IPS-20b (cell line): ENCODE results near the gene EIF4H.
"Not testable (repeated sequence)": the region's sequence is repeated elsewhere in the genome, so short reads cannot be mapped to it uniquely, and the experiment has no call there.

Source experiments
- H3K27ac ChIP-seq: one replicate; pipeline ENCODE4 v1.5.1; 2013; ENCODE audit warnings: low read length
- H3K27me3 ChIP-seq: 2 replicates; pipeline ENCODE4 v1.6.1; 2013; ENCODE audit warnings: mild to moderate bottlenecking, low read length, inconsistent platforms; ENCODE audit not compliant: insufficient read depth
- H3K36me3 ChIP-seq: 2 replicates; pipeline ENCODE4 v1.6.1; 2013; ENCODE audit warnings: low read depth, mild to moderate bottlenecking, inconsistent platforms, low read length, moderate library complexity; ENCODE audit not compliant: insufficient read depth
- H3K4me1 ChIP-seq: 2 replicates; pipeline ENCODE4 v1.6.1; 2013; ENCODE audit warnings: mild to moderate bottlenecking, control low read depth, inconsistent platforms, low read length, moderate library complexity; ENCODE audit not compliant: insufficient read depth
- H3K4me3 ChIP-seq: 2 replicates; pipeline ENCODE4 v1.5.1; 2013; ENCODE audit warnings: mild to moderate bottlenecking, low read length, inconsistent platforms
- H3K9ac ChIP-seq: 2 replicates; pipeline ENCODE4 v1.6.1; 2013; ENCODE audit warnings: low read depth, mild to moderate bottlenecking, inconsistent platforms, low read length, moderate library complexity
- H3K9me3 ChIP-seq: 2 replicates; pipeline ENCODE4 v1.6.1; 2013; ENCODE audit warnings: mild to moderate bottlenecking, low read depth, low read length, inconsistent platforms; ENCODE audit not compliant: insufficient read depth

EIF4H gene

DNA sequence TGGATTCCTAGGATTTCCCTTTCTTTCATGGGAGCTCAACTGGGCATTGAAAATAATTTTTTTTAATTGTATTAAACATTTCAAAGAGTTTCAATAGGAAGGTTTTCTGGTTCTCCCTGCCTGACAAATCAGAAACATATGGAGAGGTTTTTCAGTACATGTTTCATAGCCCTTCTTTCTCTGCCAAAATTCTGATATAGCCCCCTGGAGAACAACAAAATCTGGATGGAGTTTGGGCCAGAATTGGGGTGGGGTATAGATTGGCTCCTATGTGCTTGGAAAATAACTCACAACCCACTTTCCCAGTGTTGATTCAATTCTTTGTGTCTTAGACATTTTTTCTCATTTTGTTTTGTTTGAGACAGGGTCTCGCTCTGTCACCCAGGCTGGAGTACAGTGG, 24.6 kb upstream of the EIF4H start:
- H3K27ac ChIP-seq = no peak overlapping the region
- H3K27me3 ChIP-seq = no peaks in the 10 kb centered on the region
- no peaks in the 10 kb centered on the region; the same call in 1 of the 2 replicates for H3K9me3 ChIP-seq
- no peak overlapping the region for H3K9ac ChIP-seq
- no peaks in the 10 kb centered on the region for H3K36me3 ChIP-seq
- H3K4me3 ChIP-seq = no peak overlapping the region
- no peaks in the 10 kb centered on the region for H3K4me1 ChIP-seq

DNA sequence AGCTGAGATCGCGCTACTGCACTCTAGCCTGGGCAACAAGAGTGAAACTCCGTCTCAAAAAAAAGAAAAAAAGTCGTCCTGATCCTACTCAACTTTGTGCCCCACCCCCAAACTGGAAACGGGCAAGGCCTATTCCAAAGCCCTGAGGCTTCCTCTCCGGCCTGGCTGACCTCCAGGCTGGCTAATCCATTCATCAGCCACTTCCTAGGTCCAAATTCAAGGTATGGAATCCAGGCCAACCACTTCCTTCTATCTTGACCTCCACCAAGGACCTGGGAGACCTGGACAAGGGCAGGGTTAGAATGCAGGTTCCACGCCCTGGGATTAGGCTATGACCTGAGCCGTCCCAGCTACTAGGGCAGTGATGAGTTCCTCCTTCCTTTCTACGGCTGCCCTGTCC, 20.4 kb upstream of the EIF4H start:
- H3K4me1 ChIP-seq = no peaks in the 10 kb centered on the region
- no peaks in the 10 kb centered on the region for H3K27me3 ChIP-seq
- no peak overlapping the region for H3K27ac ChIP-seq
- no peak overlapping the region for H3K9ac ChIP-seq
- H3K36me3 ChIP-seq = no peaks in the 10 kb centered on the region
- H3K9me3 ChIP-seq = no peaks in the 10 kb centered on the region
- no peak overlapping the region for H3K4me3 ChIP-seq

DNA sequence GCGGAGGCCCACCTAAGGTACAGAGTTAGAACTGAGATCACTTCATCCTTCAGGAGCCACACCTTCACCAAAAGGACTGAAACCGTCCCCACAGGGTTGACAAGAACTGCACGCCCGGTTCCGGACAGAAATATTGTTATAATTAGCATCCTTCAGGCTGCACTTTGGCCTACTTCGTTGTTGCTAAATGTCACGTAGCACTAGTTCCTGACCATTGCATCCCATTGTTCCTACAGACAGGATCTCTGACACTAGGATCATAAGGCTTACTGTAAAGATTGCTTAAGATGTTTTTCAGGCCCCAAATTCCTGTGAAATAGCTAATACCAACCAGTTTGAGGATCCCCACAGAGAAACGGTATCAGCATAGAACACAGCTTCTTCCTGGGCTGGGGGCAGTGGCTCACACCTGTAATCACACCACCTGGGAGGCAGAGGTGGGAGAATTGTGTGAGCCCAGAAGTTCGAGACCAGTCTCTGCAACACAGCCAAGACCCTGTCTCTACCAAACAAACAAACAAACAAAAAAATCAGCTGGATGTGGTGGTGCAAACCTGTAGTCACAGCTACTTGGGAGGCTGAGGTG, 18.3 kb upstream of the EIF4H start:
- Histone ChIP-seq H3K9me3 (no peaks in the 10 kb centered on the region), H3K4me1 (no peaks in the 10 kb centered on the region), H3K36me3 (no peaks in the 10 kb centered on the region), H3K9ac (no peak overlapping the region), H3K27me3 (no peaks in the 10 kb centered on the region), H3K4me3 (no peak overlapping the region), H3K27ac (no peak overlapping the region)

DNA sequence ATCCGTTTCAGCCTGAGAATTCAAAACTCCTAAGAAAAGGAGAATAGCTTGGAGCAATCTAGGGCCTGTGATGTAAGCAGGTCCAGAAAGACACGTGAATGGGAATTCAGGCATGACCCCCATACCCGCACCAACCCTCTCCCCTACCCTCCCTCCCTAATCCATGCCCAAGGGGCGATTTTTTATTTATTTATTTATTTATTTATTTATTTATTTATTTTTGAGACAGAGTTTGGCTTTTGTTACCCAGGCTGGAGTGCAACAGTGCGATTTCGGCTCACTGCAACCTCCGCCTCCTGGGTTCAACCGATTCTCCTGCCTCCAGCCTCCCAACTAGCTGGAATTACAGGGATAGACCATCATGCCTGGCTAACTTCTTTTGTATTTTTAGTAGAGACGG, 16.6 kb upstream of the EIF4H start:
- Histone ChIP-seq H3K4me1 (no peaks in the 10 kb centered on the region), H3K36me3 (no peaks in the 10 kb centered on the region), H3K9me3 (no peaks in the 10 kb centered on the region), H3K27me3 (no peaks in the 10 kb centered on the region), H3K9ac (no peak overlapping the region), H3K4me3 (no peak overlapping the region), H3K27ac (no peak overlapping the region)

DNA sequence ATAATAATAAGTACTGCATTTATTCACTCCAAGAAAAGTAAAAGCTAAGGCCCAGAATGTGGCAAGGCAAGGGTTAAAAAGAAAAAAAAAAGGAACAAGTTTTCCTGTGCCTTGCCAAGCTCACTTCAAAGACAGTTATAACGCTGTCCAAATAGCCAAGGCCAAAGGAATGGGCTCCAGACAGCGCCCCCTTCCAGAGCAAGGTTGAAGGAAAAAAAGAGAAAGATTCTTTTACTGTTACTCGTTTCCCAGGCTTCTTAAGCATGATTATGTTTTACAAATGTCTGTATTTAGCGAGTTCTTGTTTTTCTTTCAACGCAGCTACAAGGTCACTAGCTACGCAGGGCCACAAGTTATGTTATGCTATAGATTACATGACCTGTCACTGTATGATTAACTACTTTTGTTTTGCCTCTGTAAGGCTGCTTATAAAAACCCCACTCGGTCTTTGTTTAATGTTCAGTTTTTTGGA, 9.1 kb upstream of the EIF4H start:
- no peaks in the 10 kb centered on the region for H3K9me3 ChIP-seq
- no peak overlapping the region for H3K27ac ChIP-seq
- H3K27me3 ChIP-seq = no peaks in the 10 kb centered on the region
- no peak overlapping the region for H3K9ac ChIP-seq
- H3K4me1 ChIP-seq = 0 out of 2 replicates have a peak, but pooled peaks cover 2% of the 10 kb centered on the region
- H3K4me3 ChIP-seq = no peak overlapping the region
- H3K36me3 ChIP-seq = no peaks in the 10 kb centered on the region

DNA sequence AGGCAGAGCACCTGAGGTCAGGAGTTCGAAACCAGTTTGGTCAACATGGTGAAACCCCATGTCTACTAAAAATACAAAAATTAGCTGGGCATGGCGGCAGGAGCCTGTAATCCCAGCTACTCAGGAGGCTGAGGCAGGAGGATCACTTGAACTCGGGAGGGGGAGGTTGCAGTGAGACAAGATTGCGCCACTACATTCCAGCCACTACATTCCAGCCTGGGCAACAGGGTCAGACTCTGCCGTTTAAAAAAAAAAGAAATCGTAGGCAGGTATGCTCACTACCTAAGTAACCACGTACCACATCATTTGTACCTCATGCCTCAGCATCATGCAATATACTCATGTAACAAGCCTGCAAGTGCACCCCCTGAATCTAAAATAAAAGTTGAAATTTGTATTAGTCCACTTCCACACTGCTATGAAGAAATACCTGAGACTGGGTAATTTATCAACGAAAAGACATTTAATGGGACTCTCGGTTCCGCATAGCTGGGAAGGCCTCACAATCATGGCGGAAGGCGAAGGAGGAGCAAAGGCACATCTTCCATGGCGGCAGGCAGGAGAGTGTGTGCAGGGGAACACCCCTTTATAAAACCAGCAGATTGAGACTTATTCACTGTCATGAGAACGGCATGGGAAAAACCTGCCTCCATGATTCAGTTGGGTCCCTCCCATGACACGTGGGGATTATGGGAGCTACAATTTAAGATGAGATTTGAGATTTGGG, 8.1 kb upstream of the EIF4H start:
- no peaks in the 10 kb centered on the region for H3K9me3 ChIP-seq
- H3K36me3 ChIP-seq = no peaks in the 10 kb centered on the region
- H3K4me3 ChIP-seq = no peak overlapping the region
- no peak overlapping the region for H3K9ac ChIP-seq
- 0 out of 2 replicates have a peak, but pooled peaks cover 2% of the 10 kb centered on the region for H3K4me1 ChIP-seq
- H3K27ac ChIP-seq = no peak overlapping the region
- no peaks in the 10 kb centered on the region for H3K27me3 ChIP-seq

DNA sequence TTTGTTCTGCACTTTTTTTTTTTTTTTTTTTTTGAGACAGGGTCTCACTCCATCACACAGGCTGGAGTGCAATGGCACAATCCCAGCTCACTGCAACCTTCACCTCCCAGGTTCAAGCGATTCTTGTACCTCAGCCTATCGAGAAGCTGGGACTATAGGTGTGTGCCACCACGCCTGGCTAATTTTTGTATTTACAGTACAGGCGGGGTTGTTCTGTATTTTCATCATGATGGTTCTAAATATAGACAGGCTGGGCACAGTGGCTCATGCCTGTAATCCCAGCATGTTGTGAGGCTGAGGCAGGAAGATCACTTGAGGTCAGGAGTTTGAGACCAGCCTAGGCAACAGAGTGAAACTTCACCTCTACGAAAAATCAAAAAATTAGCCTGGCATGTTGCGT, 6.8 kb upstream of the EIF4H start:
- H3K9ac ChIP-seq, H3K4me1 ChIP-seq, H3K4me3 ChIP-seq, H3K36me3 ChIP-seq, H3K9me3 ChIP-seq, H3K27ac ChIP-seq, H3K27me3 ChIP-seq: not testable (repeated sequence)

DNA sequence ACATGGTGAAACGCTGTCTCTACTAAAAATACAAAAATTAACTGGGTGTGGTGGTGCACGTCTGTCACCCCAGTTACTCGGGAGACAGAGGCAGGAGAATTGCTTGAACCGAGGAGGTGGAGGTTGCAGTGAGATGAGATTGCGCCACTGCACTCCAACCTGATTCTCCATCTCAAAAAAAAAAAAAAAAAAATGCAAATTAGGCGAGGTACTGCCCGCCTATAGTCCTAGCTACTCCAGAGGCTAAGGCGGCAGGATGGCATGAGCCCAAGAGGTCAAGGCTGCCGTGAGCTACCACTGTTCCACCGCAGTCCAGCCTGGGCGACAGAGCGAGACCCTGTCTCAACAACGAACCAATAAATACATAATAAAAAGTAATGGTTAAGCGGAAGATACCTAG, 1.1 kb upstream of the EIF4H start:
- H3K27me3 ChIP-seq = no peaks in the 10 kb centered on the region
- H3K36me3 ChIP-seq = peaks cover 24% of the 10 kb centered on the region

DNA sequence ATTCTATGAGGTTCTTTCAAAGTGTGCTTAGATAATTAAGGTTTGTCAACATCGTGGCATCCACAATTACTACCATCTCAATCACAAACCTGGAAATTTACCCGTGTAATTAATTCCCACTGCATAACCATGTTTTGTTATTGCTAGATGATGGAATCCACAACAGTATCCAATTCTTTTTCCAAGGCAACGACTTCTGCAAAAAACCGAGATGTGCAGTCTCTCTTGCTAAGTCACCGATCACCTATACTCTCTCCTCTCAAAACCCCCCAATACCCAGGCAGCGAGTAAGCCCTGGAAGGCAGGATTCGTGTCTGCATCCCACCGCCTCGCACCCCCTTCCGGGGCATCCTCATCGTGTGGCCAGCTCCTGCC, 678 bp upstream of the EIF4H start:
- Histone ChIP-seq H3K4me3 (peak overlapping the region; percentile 93), H3K27me3 (no peaks in the 10 kb centered on the region), H3K9ac (peak overlapping the region; percentile 93), H3K4me1 (peaks cover 10% of the 10 kb centered on the region), H3K27ac (peak overlapping the region; percentile 62), H3K9me3 (no peaks in the 10 kb centered on the region), H3K36me3 (peaks cover 26% of the 10 kb centered on the region)

More for the DNA sequence above, 1.1 kb upstream of the EIF4H start:
- Histone ChIP-seq H3K9ac (peak overlapping the region; percentile 93; the same call in 1 of the 2 replicates), H3K4me3 (peak overlapping the region; percentile 93), H3K4me1 (peaks cover 10% of the 10 kb centered on the region), H3K27ac (no peak overlapping the region), H3K9me3 (no peaks in the 10 kb centered on the region)

DNA sequence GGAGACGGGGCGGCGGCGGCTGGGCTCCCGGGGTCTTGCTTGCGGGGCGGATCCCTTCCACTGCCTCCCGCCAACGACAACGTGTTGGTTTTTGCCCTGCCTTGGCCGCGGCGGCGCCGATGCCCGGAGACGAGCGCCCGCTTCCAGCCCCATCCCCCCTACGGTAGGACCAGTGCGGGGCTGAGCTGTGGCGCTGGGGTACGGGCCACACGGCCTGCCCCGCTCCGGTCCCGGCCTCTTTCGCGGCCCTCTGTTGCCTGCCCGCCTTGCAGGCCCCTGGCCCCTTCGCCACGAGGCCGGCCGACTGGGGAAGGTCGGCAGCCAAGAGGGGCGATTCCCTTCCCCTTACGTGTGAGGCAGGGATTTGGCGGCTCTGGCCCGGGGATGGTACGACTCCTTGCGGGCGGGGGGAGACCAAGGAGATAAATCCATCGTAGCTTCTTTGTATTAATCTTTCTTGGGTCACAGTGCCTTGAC, 488 bp downstream of the EIF4H start:
- Histone ChIP-seq H3K4me3 (peak overlapping the region; percentile 93), H3K27me3 (no peaks in the 10 kb centered on the region), H3K27ac (peak overlapping the region; percentile 21), H3K9ac (peak overlapping the region; percentile 93), H3K36me3 (peaks cover 37% of the 10 kb centered on the region), H3K4me1 (peaks cover 10% of the 10 kb centered on the region), H3K9me3 (no peaks in the 10 kb centered on the region)

DNA sequence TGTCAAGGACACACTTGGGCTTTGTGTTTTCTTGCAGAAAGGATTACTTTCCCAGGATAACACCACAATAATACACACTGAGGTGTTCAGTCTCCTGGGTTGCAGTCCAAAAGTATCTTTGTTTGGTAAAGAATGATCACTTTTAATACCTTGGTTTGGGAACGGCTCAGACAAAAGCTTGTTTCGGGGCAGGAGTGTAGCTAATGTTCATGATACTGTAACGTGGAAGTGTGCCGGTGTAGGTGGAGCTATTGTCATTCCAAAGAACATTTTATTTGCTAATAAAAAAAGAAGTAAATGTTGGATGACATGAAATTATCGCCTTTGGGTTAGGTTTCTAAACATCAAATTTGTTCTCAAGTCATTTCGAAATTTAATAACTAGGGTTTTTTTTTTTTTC, 1.2 kb downstream of the EIF4H start:
- H3K4me1 ChIP-seq = peaks cover 10% of the 10 kb centered on the region
- no peaks in the 10 kb centered on the region for H3K27me3 ChIP-seq
- peaks cover 44% of the 10 kb centered on the region for H3K36me3 ChIP-seq
- peak overlapping the region; percentile 93 for H3K4me3 ChIP-seq
- no peaks in the 10 kb centered on the region for H3K9me3 ChIP-seq
- H3K27ac ChIP-seq = no peak overlapping the region
- peak overlapping the region; percentile 93 for H3K9ac ChIP-seq

DNA sequence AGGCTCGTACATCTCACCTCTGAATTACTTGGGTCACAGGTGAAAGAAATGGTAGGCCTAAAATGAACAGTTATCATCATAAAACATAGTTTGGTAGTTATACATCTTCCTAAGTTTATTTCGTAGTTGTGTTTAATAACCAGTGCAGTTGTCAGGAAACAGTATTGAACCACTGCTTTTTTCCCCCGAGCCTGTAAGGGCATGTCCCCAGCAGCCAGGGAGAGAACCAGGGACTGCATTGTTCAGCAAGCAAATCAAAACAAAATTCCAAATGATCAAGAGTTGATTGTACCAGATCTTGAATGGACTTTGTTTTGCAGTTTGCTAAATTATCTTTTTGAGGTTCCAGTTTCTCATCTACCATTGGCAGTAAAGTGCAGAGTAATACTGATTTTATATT, 2.4 kb downstream of the EIF4H start:
- Histone ChIP-seq H3K9ac (peak overlapping the region; percentile 93; the same call in 1 of the 2 replicates), H3K4me1 (peaks cover 10% of the 10 kb centered on the region), H3K27ac (no peak overlapping the region)

More for the DNA sequence above, 2.4 kb downstream of the EIF4H start:
- Histone ChIP-seq H3K36me3 (peaks cover 54% of the 10 kb centered on the region), H3K27me3 (no peaks in the 10 kb centered on the region), H3K4me3 (no peak overlapping the region), H3K9me3 (no peaks in the 10 kb centered on the region)
